Osteocyte (in vitro differentiated cells): ENCODE data around the gene GIT1. TPM values are rescaled to one million over a fixed set of nuclear protein-coding genes. Genes with fewer than 3 reads are reported as not detected.
"Not testable (repeated sequence)": the region's sequence is repeated elsewhere in the genome, so short reads cannot be mapped to it uniquely, and the experiment has no call there.

Experiments
- DNase-seq: peaks from one replicate; pipeline ENCODE4 v3.0.0; 2021; ENCODE audit warnings: mixed read lengths; ENCODE audit not compliant: unreplicated experiment; ENCODE audit errors: extremely low spot score
- H3K27ac Mint-ChIP-seq: one replicate; pipeline ENCODE4 v1.8.0; 2021; ENCODE audit warnings: mild to moderate bottlenecking, mixed read lengths; ENCODE audit not compliant: unreplicated experiment
- H3K27me3 Mint-ChIP-seq: one replicate; pipeline ENCODE4 v1.8.0; 2021; ENCODE audit warnings: mixed read lengths; ENCODE audit not compliant: unreplicated experiment
- H3K36me3 Mint-ChIP-seq: one replicate; pipeline ENCODE4 v1.8.0; 2021; ENCODE audit warnings: mixed read lengths; ENCODE audit not compliant: unreplicated experiment
- H3K4me1 Mint-ChIP-seq: one replicate; pipeline ENCODE4 v1.8.0; 2021; ENCODE audit warnings: mixed read lengths; ENCODE audit not compliant: unreplicated experiment
- H3K4me3 Mint-ChIP-seq: one replicate; pipeline ENCODE4 v1.8.0; 2021; ENCODE audit warnings: mild to moderate bottlenecking, moderate library complexity, mixed read lengths; ENCODE audit not compliant: unreplicated experiment
- H3K9me3 Mint-ChIP-seq: one replicate; pipeline ENCODE4 v1.8.0; 2021; ENCODE audit warnings: mixed read lengths; ENCODE audit not compliant: unreplicated experiment
- CTCF ChIP-seq: fragments of 200-600 bp; sonication (generic); IDR thresholded peaks from 2 replicates; pipeline ENCODE4 v1.5.0; 2021; ENCODE audit warnings: antibody characterized with exemption, mild to moderate bottlenecking, moderate library complexity
- total RNA-seq: library from RNA; stranded (reverse); gene quantifications from 2 replicates; pipeline ENCODE4 v1.2.1, GENCODE V29; 2021

The GIT1 gene
- total RNA-seq, 1 donor from 2014 or later = 50.7 TPM

GRCh38 chr17:29560316-29560715 lies 29.1 kb downstream of the GIT1 start:
- H3K4me1 Mint-ChIP-seq = no peaks in the 10 kb centered on the region
- no peak overlapping the region for H3K27ac Mint-ChIP-seq
- H3K36me3 Mint-ChIP-seq = peaks cover 3% of the 10 kb centered on the region

GRCh38 chr17:29559640-29560039 lies 29.8 kb downstream of the GIT1 start:
- no peaks in the 10 kb centered on the region for H3K27me3 Mint-ChIP-seq
- DNase-seq = no peak
- H3K4me1 Mint-ChIP-seq = no peaks in the 10 kb centered on the region
- H3K36me3 Mint-ChIP-seq = peaks cover 3% of the 10 kb centered on the region
- H3K9me3 Mint-ChIP-seq = no peaks in the 10 kb centered on the region
- H3K27ac Mint-ChIP-seq = no peak overlapping the region
- no peak for TF ChIP-seq CTCF
- no peak overlapping the region for H3K4me3 Mint-ChIP-seq

More at GRCh38 chr17:29560316-29560715, 29.1 kb downstream of the GIT1 start:
- Mint-ChIP-seq H3K9me3 (no peaks in the 10 kb centered on the region), H3K4me3 (no peak overlapping the region), H3K27me3 (no peaks in the 10 kb centered on the region)
- no peak for TF ChIP-seq CTCF
- no peak for DNase-seq

DNA sequence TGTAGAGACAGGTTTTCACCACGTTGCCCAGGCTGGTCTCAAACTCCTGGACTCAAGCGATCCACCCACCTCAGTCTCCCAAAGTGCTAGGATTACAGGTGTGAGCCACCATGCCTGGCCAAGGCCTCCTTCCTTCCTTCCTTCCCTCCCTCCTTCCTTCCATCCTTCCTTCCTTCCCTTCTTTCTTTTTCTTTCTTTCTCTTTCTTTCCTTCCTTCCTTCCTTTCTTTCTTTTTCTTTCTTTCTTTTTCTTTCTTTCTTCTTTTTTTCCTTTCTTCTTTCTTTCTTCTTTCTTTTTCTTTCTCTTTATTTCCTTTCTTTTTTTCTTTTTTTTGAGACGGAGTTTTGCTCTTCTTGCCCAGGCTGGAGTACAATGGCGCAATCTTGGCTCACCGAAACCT lies 31.3 kb downstream of the GIT1 start:
- not testable (repeated sequence) for H3K4me1 Mint-ChIP-seq, H3K9me3 Mint-ChIP-seq, DNase-seq, H3K27ac Mint-ChIP-seq, H3K4me3 Mint-ChIP-seq, H3K27me3 Mint-ChIP-seq, H3K36me3 Mint-ChIP-seq

GRCh38 chr17:29557739-29558116 lies 31.7 kb downstream of the GIT1 start:
- H3K9me3 Mint-ChIP-seq = no peaks in the 10 kb centered on the region
- peaks cover 3% of the 10 kb centered on the region for H3K36me3 Mint-ChIP-seq

GRCh38 chr17:29557085-29557738 lies 32.2 kb downstream of the GIT1 start:
- H3K9me3 Mint-ChIP-seq = no peaks in the 10 kb centered on the region
- H3K4me1 Mint-ChIP-seq = no peaks in the 10 kb centered on the region
- no peak overlapping the region for H3K27ac Mint-ChIP-seq
- TF ChIP-seq CTCF = no peak
- no peaks in the 10 kb centered on the region for H3K27me3 Mint-ChIP-seq
- no peak overlapping the region for H3K4me3 Mint-ChIP-seq
- no peak for DNase-seq
- no peaks in the 10 kb centered on the region for H3K36me3 Mint-ChIP-seq

More at GRCh38 chr17:29557739-29558116, 31.7 kb downstream of the GIT1 start:
- DNase-seq = no peak
- no peak overlapping the region for H3K27ac Mint-ChIP-seq
- H3K27me3 Mint-ChIP-seq = no peaks in the 10 kb centered on the region
- TF ChIP-seq CTCF = no peak
- H3K4me1 Mint-ChIP-seq = no peaks in the 10 kb centered on the region
- no peak overlapping the region for H3K4me3 Mint-ChIP-seq
